ENCODE results near the gene SLCO2B1.

DNA sequence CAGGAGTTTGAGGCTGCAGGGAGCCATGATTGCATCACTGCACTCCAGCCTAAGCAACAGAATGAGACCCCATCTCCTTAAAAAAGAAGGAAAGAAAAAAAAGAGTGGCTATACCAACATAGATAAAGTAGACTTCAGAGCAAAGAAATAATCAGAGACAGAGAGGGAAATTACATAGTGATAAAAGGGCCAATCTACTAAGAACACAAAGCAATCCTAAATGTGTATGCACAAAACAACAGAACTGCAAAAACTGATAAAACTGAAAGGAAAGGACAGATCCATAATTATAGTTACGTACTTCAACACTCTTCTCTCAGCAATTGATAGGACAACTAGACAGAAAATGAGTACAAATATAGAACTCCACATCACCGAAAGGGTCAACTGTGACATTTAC lies 36.4 kb upstream of the SLCO2B1 start:
- TF ChIP-seq, protein P1, sequence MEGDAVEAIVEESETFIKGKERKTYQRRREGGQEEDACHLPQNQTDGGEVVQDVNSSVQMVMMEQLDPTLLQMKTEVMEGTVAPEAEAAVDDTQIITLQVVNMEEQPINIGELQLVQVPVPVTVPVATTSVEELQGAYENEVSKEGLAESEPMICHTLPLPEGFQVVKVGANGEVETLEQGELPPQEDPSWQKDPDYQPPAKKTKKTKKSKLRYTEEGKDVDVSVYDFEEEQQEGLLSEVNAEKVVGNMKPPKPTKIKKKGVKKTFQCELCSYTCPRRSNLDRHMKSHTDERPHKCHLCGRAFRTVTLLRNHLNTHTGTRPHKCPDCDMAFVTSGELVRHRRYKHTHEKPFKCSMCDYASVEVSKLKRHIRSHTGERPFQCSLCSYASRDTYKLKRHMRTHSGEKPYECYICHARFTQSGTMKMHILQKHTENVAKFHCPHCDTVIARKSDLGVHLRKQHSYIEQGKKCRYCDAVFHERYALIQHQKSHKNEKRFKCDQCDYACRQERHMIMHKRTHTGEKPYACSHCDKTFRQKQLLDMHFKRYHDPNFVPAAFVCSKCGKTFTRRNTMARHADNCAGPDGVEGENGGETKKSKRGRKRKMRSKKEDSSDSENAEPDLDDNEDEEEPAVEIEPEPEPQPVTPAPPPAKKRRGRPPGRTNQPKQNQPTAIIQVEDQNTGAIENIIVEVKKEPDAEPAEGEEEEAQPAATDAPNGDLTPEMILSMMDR (conservative IDR thresholded peaks at IDR 0.05; ENCODE audit: low read depth in 2 of 2) = no peak
- no peak for TF ChIP-seq JUNB (IDR thresholded peaks at IDR 0.05; ENCODE audit: unreplicated experiment)
- TF ChIP-seq, protein P2, sequence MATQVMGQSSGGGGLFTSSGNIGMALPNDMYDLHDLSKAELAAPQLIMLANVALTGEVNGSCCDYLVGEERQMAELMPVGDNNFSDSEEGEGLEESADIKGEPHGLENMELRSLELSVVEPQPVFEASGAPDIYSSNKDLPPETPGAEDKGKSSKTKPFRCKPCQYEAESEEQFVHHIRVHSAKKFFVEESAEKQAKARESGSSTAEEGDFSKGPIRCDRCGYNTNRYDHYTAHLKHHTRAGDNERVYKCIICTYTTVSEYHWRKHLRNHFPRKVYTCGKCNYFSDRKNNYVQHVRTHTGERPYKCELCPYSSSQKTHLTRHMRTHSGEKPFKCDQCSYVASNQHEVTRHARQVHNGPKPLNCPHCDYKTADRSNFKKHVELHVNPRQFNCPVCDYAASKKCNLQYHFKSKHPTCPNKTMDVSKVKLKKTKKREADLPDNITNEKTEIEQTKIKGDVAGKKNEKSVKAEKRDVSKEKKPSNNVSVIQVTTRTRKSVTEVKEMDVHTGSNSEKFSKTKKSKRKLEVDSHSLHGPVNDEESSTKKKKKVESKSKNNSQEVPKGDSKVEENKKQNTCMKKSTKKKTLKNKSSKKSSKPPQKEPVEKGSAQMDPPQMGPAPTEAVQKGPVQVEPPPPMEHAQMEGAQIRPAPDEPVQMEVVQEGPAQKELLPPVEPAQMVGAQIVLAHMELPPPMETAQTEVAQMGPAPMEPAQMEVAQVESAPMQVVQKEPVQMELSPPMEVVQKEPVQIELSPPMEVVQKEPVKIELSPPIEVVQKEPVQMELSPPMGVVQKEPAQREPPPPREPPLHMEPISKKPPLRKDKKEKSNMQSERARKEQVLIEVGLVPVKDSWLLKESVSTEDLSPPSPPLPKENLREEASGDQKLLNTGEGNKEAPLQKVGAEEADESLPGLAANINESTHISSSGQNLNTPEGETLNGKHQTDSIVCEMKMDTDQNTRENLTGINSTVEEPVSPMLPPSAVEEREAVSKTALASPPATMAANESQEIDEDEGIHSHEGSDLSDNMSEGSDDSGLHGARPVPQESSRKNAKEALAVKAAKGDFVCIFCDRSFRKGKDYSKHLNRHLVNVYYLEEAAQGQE (IDR thresholded peaks at IDR 0.05; ENCODE audit: unreplicated experiment) = no peak
- no peak for TF ChIP-seq EZH2 (IDR thresholded peaks at IDR 0.05; ENCODE audit: low read depth, unreplicated experiment)
- TF ChIP-seq POLR2AphosphoS5 (IDR thresholded peaks at IDR 0.05; ENCODE audit: low read depth) = no peak
